ENCODE results near the gene SDF4.

Gene SDF4, protein sequence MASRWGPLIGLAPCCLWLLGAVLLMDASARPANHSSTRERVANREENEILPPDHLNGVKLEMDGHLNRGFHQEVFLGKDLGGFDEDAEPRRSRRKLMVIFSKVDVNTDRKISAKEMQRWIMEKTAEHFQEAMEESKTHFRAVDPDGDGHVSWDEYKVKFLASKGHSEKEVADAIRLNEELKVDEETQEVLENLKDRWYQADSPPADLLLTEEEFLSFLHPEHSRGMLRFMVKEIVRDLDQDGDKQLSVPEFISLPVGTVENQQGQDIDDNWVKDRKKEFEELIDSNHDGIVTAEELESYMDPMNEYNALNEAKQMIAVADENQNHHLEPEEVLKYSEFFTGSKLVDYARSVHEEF

DNA sequence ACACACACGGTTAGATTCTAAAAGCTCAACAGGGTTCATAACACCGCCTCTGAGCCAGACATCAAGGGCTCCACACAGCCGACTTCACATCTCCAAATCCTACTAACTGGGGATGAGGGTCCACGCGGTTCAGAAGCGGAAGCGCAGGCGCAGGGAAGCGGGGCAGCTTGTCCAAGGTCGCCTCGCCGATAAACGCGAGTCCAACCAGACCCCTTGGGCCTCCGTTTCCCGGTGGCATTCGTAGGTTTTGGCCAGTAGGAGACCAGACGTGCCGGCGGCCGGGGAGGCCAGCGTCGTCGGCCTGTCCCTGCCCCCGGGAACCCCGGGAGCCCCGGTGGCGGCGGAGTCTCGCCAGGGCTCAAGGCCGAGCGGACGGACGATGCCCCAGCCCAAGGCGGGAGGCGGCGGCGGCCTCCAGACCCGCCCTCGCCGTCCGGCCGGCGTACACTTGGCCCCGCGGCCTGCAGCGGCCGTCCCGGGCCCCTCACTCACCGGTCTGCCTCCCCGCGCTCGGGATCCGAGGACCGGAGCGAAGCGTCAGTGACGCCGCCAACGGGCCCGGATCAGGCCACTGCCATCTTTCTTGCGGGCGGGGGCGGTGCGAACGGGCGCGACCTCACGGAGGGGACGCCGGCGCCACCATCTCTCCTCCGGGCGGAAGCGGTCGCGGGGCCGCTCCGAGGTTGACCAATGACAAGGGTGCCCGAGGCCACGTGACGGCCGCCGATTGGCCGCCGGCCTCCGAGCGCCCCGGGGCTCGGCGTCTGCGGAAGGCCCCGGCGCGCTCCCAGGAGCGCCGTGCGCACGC lies at the start of gene SDF4:
Gene SDF4 (minus strand): TSS at position 602 of the 808 bp plus-strand sequence. CDS start 3,229 bp downstream, outside the sequence.
- peak; percentile 100 for DNase-seq (ENCODE audit: low spot score)

DNA sequence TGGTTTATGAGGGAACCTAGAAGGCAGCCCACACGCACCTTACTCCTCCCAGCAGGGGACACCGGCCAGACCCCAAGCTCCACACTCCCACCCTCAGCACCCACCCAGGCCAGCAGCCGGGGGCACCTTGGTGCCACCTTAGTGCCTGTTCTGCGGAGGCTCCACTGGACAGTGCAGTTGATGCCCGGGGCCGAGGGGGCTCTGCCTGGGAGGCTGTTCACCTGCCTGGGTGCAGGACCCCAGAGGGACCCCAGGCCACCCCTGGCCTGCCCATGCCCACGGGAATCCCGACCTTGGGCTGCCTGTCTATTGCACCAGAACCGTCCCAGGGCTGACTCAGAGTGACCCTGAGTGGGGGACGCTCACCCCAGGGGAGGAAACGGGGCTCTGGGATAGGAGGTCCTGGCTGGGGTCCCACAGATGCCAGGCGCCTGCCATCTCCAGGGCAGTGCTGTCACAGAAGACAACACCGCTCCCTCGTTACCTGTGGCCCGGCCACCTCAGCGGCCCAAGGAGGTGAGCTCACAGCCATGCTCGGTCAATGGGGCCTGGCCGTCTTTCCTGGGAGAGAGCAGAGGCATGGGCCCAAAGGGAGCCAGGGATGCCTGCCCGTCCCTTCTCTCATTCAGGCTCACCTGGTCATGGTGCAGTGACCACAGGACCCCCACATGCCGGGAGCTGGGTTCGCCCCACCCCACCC lies 49.1 kb upstream of the SDF4 start:
- DNase-seq (ENCODE audit: low spot score) = no peak

DNA sequence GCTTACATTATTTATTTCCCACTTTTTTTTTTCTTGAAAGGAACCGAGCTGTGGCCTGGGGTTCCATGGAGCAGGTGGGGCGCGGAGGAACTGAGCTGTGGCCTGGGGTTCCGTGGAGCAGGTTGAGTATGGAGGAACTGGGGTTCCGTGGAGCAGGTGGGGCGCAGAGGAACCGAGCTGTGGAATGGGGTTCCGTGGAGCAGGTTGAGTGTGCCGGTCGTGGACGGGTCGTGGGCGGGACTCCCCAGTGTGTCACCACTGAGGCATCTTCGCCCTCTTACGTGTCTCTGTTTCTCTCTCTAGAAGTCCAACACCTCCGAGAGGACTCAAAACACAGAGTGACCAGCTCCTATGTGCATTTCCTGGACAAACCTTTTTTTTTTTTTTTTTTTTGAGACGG lies 47.2 kb upstream of the SDF4 start:
- no peak for DNase-seq (ENCODE audit: low spot score)

DNA sequence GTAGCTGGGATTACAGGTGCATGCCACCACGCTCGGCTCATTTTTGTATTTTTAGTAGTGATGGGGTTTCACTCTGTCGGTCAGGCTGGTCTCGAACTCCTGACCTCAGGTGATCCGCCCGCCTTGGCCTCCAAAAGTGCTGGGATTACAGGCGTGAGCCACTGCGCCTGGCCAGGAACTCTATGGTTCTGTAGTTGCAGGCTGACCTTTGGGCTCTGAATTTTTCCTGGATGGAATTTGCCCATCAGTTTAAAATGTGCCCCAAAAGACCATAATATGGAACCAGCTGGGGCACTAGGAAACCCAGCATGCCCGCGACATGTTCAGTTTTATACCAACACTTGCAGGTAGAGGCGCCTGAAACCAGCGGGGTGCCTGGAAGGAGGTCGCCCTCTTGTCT lies 46.8 kb upstream of the SDF4 start:
- DNase-seq (ENCODE audit: low spot score) = no peak

DNA sequence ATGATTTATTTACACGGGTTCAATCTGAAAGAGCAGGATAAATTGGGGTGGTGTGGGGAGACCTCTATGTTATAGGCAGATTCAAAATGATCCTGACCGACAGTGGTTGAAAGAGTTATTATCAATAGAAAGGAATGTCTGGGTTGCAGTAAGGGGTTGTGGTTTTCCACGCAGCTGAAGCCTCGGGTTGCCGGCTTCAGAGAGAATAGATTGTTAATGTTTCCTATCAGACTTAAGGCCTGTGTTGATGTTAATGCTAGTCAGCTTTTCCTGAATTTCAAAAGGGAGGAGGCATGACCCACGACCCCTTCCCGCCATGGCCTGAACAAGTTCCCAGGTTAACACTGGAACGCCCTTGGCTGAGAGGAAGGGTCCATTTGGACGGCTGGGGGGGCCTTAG lies 44.0 kb upstream of the SDF4 start:
- no peak for DNase-seq (ENCODE audit: low spot score)

DNA sequence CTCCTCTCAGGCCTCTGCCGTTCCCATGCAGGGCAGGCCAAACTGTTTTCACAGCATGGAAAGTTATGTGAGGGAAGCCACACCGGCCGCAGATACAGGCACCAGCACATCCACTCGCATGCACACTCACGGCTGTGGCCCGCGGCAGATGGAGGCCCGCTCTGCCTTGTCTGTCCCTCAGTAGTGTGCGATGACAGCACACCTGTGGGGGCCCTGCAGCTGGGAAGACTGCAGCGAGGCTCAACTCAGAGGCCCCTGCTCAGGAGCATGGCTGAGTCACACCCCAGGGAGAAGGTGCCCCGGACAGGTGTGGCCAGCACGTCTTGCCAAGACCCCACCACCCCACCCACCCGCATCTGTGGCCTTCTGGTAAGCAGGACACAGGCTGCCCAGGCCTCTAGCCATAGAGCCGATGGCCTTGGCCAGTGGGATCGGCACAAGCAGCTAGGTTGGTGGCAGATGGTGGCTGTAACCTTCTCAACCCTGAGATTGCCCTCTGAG lies 43.2 kb upstream of the SDF4 start:
- DNase-seq (ENCODE audit: low spot score) = no peak

DNA sequence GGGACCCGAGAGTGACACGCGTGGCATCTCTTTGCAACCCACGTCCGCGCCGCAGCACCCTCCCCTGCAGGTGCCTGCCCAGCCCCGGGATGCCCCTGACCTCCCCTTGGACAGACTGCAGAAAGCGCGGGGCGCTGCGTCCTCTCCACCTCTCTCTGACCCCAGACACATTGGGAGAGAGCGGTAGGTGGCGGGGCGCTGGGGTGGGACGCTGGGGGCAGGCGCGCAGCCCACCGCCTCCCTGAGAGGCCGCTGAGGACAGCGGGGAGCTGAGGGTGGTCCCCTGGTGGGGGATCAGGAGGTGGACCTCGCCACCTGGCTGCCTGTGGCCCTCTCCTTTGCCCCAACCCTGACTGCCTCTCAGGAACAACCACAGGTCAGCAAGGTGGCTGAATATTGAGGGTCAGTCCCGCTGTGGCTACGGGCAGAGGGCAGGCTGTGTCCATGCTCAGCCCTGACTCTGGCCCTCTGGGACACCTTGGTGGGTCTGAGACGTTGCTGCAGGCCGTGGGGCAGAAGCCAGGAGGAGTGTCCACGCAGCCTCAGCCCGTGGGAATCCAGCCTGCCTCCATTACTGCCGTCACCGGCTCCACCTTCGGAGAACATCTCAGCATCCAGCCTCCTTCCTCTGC lies 42.6 kb upstream of the SDF4 start:
- DNase-seq (ENCODE audit: low spot score) = no peak

DNA sequence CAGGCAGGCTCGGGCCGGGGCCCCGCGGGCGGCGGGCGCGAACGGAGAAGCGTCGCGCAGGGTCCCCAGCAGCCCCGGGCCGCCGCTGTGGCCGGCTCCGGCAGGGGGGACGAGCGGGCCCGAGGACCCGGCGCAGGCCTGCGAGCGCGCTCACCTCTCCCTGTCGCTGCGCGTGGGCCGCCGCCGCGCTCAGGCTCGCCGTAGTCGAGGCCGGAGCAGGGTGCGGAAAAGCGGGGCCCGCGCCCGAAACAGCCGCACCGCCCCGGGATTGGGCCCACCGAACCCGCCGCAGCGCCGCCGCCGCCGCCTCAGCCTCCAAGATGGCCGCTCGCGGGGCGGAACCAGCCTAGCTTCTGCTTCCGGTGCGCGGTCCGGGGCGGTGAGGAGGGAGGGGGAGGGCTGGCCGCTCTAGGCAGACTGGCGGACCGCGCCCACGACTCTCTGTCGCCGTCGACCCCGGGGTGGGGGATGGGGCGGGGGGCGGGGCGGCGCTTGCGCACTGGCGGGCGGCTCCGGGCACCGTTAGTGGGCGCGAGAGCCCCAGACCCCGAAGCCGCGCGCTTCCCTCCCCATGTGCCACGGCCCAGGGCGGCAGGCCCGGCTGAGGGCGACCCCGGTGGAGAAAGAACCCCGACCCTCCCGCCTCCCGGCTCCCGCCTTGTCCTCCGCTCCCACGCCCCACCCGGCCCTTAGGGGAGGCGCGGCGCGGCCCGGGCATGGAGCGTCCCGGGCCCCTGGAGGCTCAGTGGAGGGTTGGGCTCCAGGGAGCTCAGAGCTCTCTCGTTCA lies 41.9 kb upstream of the SDF4 start, which contains the start of gene UBE2J2:
Gene UBE2J2 (minus strand): TSS at position 343 of the 787 bp plus-strand sequence. CDS start 5,862 bp downstream, outside the sequence.
- peak; percentile 98 for DNase-seq (ENCODE audit: low spot score)

DNA sequence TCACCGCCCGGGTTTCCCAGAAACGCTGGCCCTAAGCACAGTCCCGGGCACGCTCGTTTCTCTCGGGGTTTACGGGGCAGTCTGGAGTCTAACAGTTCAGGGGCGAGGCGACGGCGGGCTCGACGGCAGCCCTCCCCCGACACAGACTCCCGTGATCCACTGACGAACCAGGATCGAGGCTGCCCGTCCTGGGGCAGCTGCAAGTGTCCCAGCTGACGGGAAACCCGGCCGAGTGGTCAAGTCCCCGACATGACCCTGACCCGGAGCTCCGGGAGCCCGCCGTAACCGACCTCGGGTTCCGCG lies 41.4 kb upstream of the SDF4 start:
- no peak for DNase-seq (ENCODE audit: low spot score)

DNA sequence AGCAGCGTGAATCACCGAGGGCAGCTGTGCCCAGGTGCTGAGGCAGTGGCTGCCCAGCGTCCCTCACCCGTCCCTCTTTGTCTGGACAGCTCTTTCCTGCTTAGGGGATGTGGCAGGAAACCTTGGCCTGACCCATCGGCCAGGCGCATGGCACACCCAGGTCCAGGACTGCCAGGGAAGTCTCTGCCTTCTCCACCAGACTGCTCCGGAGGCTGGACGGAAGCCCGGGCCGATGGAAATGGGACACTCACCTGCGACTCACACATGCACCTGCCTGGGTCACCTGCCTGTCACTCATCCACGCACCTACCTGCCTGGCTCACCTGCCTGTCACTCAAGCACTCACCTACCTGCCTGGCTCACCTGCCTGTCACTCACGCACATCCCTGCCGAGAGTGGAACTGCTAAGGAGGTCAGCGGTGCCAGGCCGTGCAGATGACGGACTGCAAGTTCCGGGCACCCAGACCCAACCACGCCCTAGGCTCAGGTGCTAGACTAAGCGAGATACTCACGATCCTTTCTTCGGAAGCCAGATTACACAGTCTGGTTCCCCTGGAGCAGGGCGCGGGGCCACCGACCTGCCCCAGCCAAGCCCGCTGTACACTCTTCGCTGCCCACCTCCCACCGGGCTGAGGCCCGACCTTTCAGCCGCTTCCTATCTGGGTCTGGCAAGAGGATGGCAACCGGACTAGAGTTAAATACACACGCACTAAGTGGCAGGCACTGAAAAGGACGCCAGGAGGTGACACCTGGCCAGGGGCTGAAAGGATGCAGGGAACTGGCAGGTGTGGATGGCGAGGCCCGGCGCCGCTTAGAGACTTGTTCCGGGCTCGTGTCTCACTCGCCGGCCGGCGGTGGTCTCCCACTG lies 40.8 kb upstream of the SDF4 start:
- no peak for DNase-seq (ENCODE audit: low spot score)

DNA sequence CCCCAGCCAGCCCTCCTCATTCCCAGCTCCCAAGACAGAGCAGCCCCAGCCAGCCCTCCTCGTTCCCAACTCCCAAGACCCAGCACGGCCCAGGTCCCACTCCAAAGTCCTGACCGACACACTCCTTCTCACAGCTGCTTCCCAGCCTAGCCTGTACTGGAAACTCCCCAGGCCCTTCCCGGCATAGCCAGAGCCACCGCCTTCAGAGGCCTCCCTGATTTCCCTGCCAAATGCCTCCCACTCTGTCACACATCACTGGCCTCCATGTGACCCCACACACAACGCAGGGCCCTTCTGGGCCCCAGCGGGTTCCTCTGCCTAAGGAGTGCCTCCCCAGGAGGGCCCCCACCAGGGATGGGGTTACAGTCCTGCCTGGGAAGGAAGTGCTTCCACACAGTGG lies 39.0 kb upstream of the SDF4 start:
- DNase-seq (ENCODE audit: low spot score) = no peak

DNA sequence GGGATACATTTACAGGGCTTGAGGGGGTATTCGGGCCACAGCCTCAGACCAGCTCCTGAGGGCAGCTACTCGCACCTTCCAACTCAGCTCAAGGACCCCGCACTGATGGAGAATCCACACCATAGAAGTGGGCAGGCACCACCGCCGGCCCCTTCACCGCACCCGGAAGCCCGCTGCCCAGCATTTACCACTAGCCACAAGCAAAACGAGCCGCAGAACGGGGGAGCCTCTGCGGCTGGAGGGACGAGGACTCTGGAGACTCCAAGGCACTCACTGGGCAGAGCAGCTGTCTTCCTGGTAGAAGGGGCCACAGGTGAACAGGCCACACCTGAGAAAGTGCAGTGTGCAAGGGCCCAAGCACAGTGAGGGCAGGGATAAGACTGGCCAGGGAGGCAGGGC lies 36.5 kb upstream of the SDF4 start:
- no peak for DNase-seq (ENCODE audit: low spot score)

DNA sequence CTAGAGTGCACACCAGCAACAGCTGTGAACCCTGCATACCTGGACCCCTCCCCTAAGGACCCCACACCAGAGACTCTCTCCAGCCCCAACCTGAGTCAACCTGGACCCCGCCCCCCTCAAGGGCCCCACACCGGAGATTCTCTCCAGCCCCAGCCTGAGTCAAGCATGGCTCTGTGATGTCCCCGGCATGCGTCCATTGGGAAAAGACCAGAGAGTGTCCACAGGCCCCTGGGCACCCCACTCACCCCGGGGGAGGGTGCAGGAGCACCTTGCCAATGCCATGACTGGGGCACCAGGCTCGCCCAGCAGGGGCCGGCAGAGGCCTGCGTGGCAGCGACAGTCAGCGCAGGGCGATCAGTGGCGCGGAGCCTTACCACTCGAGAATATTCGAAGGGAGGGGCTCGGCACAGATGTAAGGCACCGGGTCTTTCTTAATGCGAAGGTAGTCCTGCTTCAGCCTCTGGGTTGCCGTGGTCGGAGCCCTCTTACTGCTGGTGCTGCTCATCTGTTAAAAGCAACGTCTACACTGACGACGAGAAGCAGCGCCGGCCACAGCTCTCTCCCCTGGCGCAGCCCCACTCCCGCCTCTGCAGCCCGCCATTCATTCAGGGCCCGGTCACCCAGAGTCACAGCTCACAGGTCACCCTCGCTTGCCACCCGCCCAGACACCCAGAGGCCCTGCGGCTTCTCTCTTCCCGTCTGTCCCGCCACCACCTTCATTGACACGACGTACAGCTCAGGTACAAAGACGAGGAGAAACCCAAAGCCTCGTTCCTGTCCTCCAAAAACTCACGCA lies 35.9 kb upstream of the SDF4 start:
- no peak for DNase-seq (ENCODE audit: low spot score)

DNA sequence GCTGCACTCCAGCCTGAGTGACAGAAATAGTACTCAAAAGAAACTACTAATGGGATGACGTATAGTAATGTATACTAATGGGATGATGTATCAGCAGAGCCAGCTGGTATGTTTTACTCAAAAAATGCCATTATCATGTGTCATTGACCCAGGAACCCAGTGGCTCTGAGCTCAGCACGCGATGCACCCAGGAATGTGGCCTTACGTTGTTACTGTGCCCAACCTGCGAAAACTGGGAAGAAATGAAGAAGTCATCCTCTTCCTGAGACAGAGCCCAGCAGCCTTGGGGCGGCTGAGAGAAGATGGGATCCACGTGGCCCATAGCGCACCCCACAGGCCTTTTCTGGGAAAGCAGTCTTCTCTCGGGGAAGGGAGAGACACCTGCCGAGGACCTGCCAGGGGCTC lies 33.1 kb upstream of the SDF4 start:
- peak; percentile 96 for DNase-seq (ENCODE audit: low spot score)

DNA sequence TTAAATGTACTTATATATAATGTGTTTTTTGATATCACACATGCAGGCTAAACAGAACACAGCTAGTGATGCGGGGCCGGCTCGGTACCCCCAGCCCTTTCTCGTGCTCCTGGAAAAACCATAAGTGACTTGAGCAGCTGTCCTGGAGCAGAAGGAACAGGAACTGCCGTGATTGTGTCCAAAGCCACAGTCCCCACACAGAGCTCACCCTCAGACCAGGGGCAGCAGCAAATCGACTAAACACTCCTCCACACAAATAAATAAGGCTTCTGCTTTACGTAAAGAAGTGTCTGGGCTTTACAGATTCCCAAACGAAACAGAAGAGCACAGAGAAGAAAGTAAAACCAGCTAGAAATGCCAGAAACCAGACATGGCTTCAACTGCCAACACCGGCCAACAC lies 32.2 kb upstream of the SDF4 start:
- DNase-seq (ENCODE audit: low spot score) = no peak

DNA sequence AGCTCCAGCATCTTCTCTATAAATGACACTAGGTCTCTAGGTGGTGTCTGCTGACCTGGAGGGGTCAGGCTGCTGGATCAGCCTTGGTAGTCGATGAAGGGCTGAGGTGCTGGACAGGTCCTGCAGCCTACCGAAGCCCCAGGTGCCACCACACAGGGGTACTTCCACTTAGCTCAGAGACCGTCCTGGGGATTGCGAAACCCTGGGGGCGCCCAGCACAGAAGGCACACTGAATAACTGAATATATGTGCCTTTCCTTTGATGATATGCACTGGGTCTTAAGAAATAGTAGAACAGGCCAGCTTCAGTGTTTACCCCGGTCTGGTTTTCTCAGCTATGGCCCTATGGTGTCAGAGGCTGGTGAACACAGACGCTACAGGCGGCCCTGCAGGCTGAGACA lies 31.0 kb upstream of the SDF4 start:
- no peak for DNase-seq (ENCODE audit: low spot score)

DNA sequence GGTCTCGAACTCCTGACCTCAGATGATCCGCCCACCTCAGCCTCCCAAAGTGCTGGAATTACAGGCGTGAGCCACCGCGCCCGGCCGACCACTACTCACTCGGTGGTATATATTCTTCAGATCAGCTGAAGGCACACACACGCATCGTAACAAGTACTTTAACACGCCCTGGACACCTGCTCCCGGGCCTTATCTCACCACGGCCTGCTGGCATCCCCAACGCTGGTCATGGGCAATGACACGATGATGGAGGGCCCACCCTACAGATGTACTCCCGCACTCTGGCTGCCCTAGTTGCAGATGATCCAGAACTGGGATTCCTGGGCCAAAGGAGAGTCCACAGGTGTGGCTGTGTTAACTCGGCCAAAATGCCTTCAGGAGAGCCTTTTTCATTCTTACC lies 30.3 kb upstream of the SDF4 start:
- DNase-seq (ENCODE audit: low spot score) = no peak

DNA sequence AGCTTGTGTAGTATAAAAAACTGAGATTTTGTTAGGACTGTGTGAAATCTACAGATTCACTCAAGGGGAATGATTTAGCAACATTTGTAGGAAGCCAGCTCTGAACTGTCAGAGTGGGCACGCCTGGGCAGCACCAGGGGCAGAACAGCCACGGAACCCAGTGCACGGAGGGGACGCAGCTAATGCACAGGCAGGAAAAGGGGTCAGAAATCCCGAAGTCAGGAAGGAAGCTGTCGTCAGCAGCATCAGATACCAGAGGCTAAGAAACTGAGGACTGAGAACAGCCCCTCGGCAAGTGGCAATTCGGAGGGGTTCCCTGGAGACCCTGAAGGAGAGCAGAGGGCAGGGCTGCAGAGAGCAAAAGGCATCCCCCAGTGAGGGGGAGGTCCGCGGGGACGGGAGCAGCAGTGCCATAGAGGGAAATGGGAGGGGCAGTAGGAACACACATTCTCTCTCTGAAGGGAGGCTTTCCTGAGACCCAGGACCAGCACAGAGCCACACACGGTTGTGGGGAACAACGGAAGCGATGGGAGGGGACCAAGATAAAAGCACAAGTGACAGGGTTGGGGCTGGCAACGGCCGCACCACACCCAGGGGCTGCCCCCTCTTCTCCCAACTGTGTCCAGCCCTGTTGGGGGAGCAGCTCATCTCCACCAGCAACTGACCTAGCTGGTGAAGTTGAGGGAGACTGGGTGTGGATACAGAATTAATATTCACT lies 29.2 kb upstream of the SDF4 start:
- DNase-seq (ENCODE audit: low spot score) = no peak

Data from AG08395 (cell line).